ENCODE results near the gene PRR18. TPM values are rescaled to one million over a fixed set of nuclear protein-coding genes. Genes with fewer than 3 reads are reported as not detected.
A peak's percentile ranks its signal among the peaks of the same experiment; 100 is the strongest.

PRR18 gene
- total and polyA plus RNA-seq, 9 of the 15 experiments (the other 6 are each of a cell fraction or from before 2014, with no cell fraction given) = not detected

DNA sequence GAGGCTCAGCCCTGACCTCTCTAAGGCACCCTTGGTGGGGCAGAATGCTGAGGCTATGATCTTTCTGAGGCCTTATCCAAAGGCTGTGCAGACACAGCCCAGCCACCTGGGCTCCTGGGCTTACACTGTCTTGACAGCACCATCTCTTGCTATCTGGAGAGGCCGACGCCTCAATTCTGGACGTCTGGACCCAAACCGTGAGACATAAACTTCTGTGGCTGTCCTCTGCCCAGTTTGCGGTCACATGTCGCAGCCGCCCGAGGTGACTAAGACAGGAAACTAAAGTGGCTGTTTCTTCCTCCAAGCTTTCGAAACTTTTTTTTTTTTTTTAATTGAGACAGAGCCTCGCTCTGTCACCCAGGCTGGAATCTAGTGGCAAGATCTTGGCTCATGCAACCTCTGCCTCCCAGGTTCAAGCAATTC lies 49.3 kb downstream of the PRR18 start:
- Histone ChIP-seq H3K9ac (ENCODE audit: insufficient read depth in 1 of 2, low read depth in 2 of 2, low read length in 2 of 2) (no peak overlapping the region), H3K9me3 (replicated peaks; ENCODE audit: control insufficient read depth, insufficient read depth, low read depth, low read length) (no peaks in the 10 kb centered on the region), H3K4me3 (no peak overlapping the region), H3K4me1 (replicated peaks in 1 of 2; ENCODE audit: control insufficient read depth in 2 of 2, insufficient read depth in 2 of 2, low read length in 2 of 2) (peaks cover 0 to 1% of the 10 kb centered on the region in 2 experiments; a peak in 2 of 5 replicates), H3K27ac (ENCODE audit: extremely low read depth, low read depth, low read length) (no peak overlapping the region), H3K9me1 (ENCODE audit: control insufficient read depth, insufficient read depth, low read length) (no peaks in the 10 kb centered on the region), H3K36me3 (ENCODE audit: control insufficient read depth, insufficient read depth, low read length) (no peaks in the 10 kb centered on the region), H3K4me2 (ENCODE audit: insufficient read depth, low read length) (no peak overlapping the region; the same call in 1 of the 2 replicates), H2AFZ (ENCODE audit: low read depth, low read length) (no peak overlapping the region), H3K27me3 (ENCODE audit: control insufficient read depth in 2 of 2, insufficient read depth in 2 of 2, low read length in 2 of 2) (peaks cover 25 to 54% of the 10 kb centered on the region in 2 experiments), H4K20me1 (replicated peaks; ENCODE audit: control insufficient read depth, insufficient read depth, low read length) (0 out of 2 replicates have a peak, but pooled peaks cover 4% of the 10 kb centered on the region), H3K79me2 (ENCODE audit: control insufficient read depth, insufficient read depth, low read length) (no peaks in the 10 kb centered on the region)
- no TSS peak for BruUV-seq (replicated peaks)
- FAIRE-seq (no peak), DNase-seq (ENCODE audit: extremely low read depth in 1 of 4, low spot score in 3 of 4) (peak in 1 of 4 experiments; percentile 58), ATAC-seq (peak; percentile 77)
- intact Hi-C loops (cut with micrococcal nuclease) = no loop called here
- in situ Hi-C loops (cut with MboI) = no loop called here
- CTCF ChIA-PET (ENCODE audit: low intra/inter-chr PET ratio) = no interaction called here
- POLR2A ChIA-PET = interaction anchor here (0.7 kb wide), 1 partner anchor 1221 kb away, joined by 3 read pairs; no protein-coding TSS in a partner anchor
- WGBS (ENCODE audit: insufficient coverage, low coverage, missing lambda C conversion rate) = 7% methylated on average over 10 of the region's 10 CpGs
- no peak for TF ChIP-seq POLR2G (IDR thresholded peaks at IDR 0.05; ENCODE audit: low read depth, low read length)
- no peak for TF ChIP-seq HES1 (IDR thresholded peaks at IDR 0.05; ENCODE audit: low read depth)
- peak; percentile 89 for TF ChIP-seq FOSL1 (tag; conservative IDR thresholded peaks at IDR 0.05)
- no peak for TF ChIP-seq NBN (IDR thresholded peaks at IDR 0.05; ENCODE audit: low read depth)
- TF ChIP-seq BHLHE40 (IDR thresholded peaks at IDR 0.05; ENCODE audit: low read length) = peak; percentile 51; the same call in 1 of the 2 replicates
- TF ChIP-seq, protein P1, sequence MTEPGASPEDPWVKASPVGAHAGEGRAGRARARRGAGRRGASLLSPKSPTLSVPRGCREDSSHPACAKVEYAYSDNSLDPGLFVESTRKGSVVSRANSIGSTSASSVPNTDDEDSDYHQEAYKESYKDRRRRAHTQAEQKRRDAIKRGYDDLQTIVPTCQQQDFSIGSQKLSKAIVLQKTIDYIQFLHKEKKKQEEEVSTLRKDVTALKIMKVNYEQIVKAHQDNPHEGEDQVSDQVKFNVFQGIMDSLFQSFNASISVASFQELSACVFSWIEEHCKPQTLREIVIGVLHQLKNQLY (CRISPR knock-in tag; conservative IDR thresholded peaks at IDR 0.05) = no peak
- no peak for TF ChIP-seq FOXA1 (IDR thresholded peaks at IDR 0.05; ENCODE audit: borderline replicate concordance)
- no peak for TF ChIP-seq HSF4 (CRISPR knock-in tag; IDR thresholded peaks at IDR 0.05; ENCODE audit: borderline replicate concordance)
- TF ChIP-seq SFPQ (IDR thresholded peaks at IDR 0.05; ENCODE audit: low read depth, low read length) = no peak
- TF ChIP-seq ZNF830 (CRISPR knock-in tag; IDR thresholded peaks at IDR 0.05) = no peak
- TF ChIP-seq TEAD2 (tag; IDR thresholded peaks at IDR 0.05) = no peak
- TF ChIP-seq, protein P2, sequence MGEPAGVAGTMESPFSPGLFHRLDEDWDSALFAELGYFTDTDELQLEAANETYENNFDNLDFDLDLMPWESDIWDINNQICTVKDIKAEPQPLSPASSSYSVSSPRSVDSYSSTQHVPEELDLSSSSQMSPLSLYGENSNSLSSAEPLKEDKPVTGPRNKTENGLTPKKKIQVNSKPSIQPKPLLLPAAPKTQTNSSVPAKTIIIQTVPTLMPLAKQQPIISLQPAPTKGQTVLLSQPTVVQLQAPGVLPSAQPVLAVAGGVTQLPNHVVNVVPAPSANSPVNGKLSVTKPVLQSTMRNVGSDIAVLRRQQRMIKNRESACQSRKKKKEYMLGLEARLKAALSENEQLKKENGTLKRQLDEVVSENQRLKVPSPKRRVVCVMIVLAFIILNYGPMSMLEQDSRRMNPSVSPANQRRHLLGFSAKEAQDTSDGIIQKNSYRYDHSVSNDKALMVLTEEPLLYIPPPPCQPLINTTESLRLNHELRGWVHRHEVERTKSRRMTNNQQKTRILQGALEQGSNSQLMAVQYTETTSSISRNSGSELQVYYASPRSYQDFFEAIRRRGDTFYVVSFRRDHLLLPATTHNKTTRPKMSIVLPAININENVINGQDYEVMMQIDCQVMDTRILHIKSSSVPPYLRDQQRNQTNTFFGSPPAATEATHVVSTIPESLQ (CRISPR knock-in tag; IDR thresholded peaks at IDR 0.05) = no peak
- TF ChIP-seq STAT5A (IDR thresholded peaks at IDR 0.05; ENCODE audit: borderline replicate concordance, low read length) = no peak
- TF ChIP-seq CXXC5 (CRISPR knock-in tag; IDR thresholded peaks at IDR 0.05) = peak; percentile 55
- TF ChIP-seq HDAC8 (tag; IDR thresholded peaks at IDR 0.05) = no peak
- TF ChIP-seq, protein P3, sequence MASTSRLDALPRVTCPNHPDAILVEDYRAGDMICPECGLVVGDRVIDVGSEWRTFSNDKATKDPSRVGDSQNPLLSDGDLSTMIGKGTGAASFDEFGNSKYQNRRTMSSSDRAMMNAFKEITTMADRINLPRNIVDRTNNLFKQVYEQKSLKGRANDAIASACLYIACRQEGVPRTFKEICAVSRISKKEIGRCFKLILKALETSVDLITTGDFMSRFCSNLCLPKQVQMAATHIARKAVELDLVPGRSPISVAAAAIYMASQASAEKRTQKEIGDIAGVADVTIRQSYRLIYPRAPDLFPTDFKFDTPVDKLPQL (IDR thresholded peaks at IDR 0.05; ENCODE audit: extremely low read depth, insufficient read length) = no peak
- no peak for TF ChIP-seq NFIC (IDR thresholded peaks at IDR 0.05)
- TF ChIP-seq PPARD (CRISPR knock-in tag; IDR thresholded peaks at IDR 0.05) = no peak

Measured in K562 (cell line).